Nephron progenitor cell (in vitro differentiated cells): ENCODE measurements around the gene PML.

ENCODE experiments used
- DNase-seq: peaks from one replicate; pipeline ENCODE4 v3.0.0; 2021
- H3K27ac Mint-ChIP-seq: 2 replicates; pipeline ENCODE4 v1.8.0; 2021; ENCODE audit warnings: mild to moderate bottlenecking, moderate library complexity, mixed read lengths
- H3K27me3 Mint-ChIP-seq: 2 replicates; pipeline ENCODE4 v1.8.0; 2021; ENCODE audit warnings: mild to moderate bottlenecking, low read depth, mixed read lengths; ENCODE audit not compliant: poor library complexity
- H3K36me3 Mint-ChIP-seq: 2 replicates; pipeline ENCODE4 v1.8.0; 2021; ENCODE audit warnings: low read depth, mixed read lengths
- H3K4me1 Mint-ChIP-seq: 2 replicates; pipeline ENCODE4 v1.8.0; 2021; ENCODE audit warnings: mixed read lengths
- H3K4me3 Mint-ChIP-seq: 2 replicates; pipeline ENCODE4 v1.8.0; 2021; ENCODE audit warnings: mild to moderate bottlenecking, moderate library complexity, mixed read lengths
- H3K9me3 Mint-ChIP-seq: 2 replicates; pipeline ENCODE4 v1.8.0; 2021; ENCODE audit warnings: mild to moderate bottlenecking, moderate library complexity, mixed read lengths
- TF ChIP-seq, protein P1 (sequence below): fragments of 200-600 bp; sonication (generic); IDR thresholded peaks from 2 replicates; pipeline ENCODE4 v1.5.0; 2021; ENCODE audit warnings: antibody characterized with exemption

The PML gene

GRCh38 chr15:74036271-74037170 lies 42.0 kb downstream of the PML start:
- Mint-ChIP-seq H3K9me3 (no peaks in the 10 kb centered on the region), H3K36me3 (peaks cover 12% of the 10 kb centered on the region), H3K27me3 (peaks cover 9% of the 10 kb centered on the region), H3K27ac (peak overlapping the region; percentile 40), H3K4me3 (peak overlapping the region; percentile 12), H3K4me1 (peaks cover 52% of the 10 kb centered on the region)
- peak; percentile 72 for DNase-seq
- TF ChIP-seq, protein P1, sequence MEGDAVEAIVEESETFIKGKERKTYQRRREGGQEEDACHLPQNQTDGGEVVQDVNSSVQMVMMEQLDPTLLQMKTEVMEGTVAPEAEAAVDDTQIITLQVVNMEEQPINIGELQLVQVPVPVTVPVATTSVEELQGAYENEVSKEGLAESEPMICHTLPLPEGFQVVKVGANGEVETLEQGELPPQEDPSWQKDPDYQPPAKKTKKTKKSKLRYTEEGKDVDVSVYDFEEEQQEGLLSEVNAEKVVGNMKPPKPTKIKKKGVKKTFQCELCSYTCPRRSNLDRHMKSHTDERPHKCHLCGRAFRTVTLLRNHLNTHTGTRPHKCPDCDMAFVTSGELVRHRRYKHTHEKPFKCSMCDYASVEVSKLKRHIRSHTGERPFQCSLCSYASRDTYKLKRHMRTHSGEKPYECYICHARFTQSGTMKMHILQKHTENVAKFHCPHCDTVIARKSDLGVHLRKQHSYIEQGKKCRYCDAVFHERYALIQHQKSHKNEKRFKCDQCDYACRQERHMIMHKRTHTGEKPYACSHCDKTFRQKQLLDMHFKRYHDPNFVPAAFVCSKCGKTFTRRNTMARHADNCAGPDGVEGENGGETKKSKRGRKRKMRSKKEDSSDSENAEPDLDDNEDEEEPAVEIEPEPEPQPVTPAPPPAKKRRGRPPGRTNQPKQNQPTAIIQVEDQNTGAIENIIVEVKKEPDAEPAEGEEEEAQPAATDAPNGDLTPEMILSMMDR, result peak; percentile 63

GRCh38 chr15:74037171-74038117 lies 42.9 kb downstream of the PML start:
- no peak overlapping the region for H3K27ac Mint-ChIP-seq
- peaks cover 10% of the 10 kb centered on the region for H3K36me3 Mint-ChIP-seq
- TF ChIP-seq, protein P1, result no peak
- DNase-seq, result no peak
- peaks cover 9% of the 10 kb centered on the region for H3K27me3 Mint-ChIP-seq
- H3K9me3 Mint-ChIP-seq, result no peaks in the 10 kb centered on the region
- no peak overlapping the region for H3K4me3 Mint-ChIP-seq
- peaks cover 61% of the 10 kb centered on the region for H3K4me1 Mint-ChIP-seq

DNA sequence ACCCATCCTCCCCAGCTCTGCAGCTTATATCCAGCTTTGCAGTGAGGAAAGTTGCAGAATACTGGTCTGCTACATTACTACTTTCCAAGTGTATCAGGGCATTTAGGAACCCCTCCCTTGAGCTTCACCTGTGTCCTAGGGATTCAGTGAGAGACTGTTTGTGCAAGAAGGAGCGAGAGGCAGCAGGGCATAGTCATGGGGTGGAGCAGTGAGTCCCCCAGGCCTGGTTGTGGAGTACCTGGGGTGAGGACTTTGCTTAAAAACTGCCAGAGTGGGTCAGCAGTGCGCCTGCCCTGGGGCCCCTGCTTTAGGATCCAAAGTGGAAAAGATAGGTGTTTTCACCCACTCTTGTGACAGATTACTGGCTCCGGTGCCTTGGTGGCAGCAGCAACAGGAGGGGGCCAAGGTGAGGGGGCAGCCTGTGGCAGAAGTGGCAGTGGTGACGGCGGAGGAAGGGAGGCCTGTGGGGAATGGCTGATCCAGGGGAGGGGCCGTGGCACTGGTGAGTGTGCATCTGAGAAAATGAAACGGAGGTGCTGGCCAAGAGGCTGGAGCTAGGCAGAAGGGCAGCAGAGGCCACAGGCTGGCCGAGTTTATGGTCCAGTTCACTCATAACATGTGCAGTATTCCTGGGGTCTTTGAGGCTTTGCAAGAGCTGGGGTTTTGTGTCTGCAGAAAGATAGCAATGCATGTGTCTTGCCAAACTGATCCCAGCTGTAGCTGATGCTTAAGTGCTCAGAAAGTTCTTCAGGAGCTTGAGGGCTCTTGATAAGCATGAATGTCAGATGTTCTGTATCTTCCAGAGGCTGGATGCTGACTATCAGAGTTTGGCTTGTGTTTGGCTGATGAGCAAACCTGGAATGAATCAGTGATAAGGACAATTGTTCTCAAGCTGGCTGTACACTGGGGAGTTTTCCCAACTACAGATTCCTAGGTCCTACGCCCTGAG lies 44.5 kb downstream of the PML start:
- H3K9me3 Mint-ChIP-seq, result no peaks in the 10 kb centered on the region
- peaks cover 9% of the 10 kb centered on the region for H3K27me3 Mint-ChIP-seq
- peaks cover 73% of the 10 kb centered on the region for H3K4me1 Mint-ChIP-seq
- TF ChIP-seq, protein P1, result no peak
- H3K4me3 Mint-ChIP-seq, result no peak overlapping the region
- H3K27ac Mint-ChIP-seq, result no peak overlapping the region
- no peak for DNase-seq
- H3K36me3 Mint-ChIP-seq, result peaks cover 12% of the 10 kb centered on the region

DNA sequence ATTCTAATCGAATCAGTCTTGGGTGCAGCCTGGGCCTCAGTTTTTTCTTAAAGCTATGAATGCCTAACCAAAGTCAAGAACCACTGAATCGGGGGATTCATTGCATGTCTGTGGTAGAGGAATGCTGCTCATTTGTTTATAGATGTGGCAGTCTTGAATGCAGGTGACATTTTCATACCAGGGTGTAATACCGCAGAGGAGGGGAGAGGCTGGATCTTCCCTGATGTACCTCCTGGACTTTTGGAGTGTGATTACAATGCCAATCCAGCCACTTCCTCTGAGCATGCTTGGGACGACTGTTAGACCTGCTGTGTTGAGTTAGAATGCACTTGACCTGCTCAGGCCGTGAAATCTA lies 45.1 kb downstream of the PML start:
- H3K36me3 Mint-ChIP-seq, result peaks cover 7% of the 10 kb centered on the region

More for the DNA sequence above, 45.1 kb downstream of the PML start:
- TF ChIP-seq, protein P1, result no peak
- no peak for DNase-seq
- Mint-ChIP-seq H3K4me1 (peaks cover 74% of the 10 kb centered on the region), H3K4me3 (no peak overlapping the region), H3K27me3 (peaks cover 9% of the 10 kb centered on the region), H3K27ac (no peak overlapping the region), H3K9me3 (no peaks in the 10 kb centered on the region)
